DND-41 (cell line): ENCODE results near the gene AAGAB.

Experiments
- ATAC-seq: fragments of 200-7000 bp; cut with Tn5 transposase; 3 replicates; pipeline ENCODE4 v1.9.1; 2021; ENCODE audit warnings: low read depth; ENCODE audit not compliant: insufficient read depth
- DNase-seq: peaks from one replicate; pipeline ENCODE4 v3.0.0-alpha.2; 2020
- H2AFZ ChIP-seq: 2 replicates; pipeline ENCODE4 v1.6.0; 2012; ENCODE audit warnings: low read depth, low read length
- H3K27ac ChIP-seq: 2 replicates; pipeline ENCODE4 v1.5.1; 2012; ENCODE audit warnings: low read length, inconsistent platforms
- H3K27me3 ChIP-seq: fragments of 200-600 bp; sonication (generic); 2 replicates; pipeline ENCODE4 v1.6.0; 2012; ENCODE audit warnings: low read length, mild to moderate bottlenecking, inconsistent platforms; ENCODE audit not compliant: insufficient read depth, poor library complexity
- H3K36me3 ChIP-seq: 2 replicates; pipeline ENCODE4 v1.5.1; 2012; ENCODE audit warnings: low read length, inconsistent platforms; ENCODE audit not compliant: insufficient read depth
- H3K4me1 ChIP-seq: 2 replicates; pipeline ENCODE4 v1.5.1; 2012; ENCODE audit warnings: mild to moderate bottlenecking, low read length; ENCODE audit not compliant: insufficient read depth
- H3K4me2 ChIP-seq: 2 replicates; pipeline ENCODE4 v1.6.0; 2012; ENCODE audit warnings: mild to moderate bottlenecking, moderate library complexity, low read length, inconsistent platforms; ENCODE audit not compliant: insufficient read depth
- H3K4me3 ChIP-seq, 2 experiments: fragments of 200-600 bp in 1 of 2; shearing (Covaris generic) in 1 of 2; 2 replicates each; pipeline ENCODE4 v1.5.1; 2012 to 2016; ENCODE audit warnings: inconsistent platforms in 2 of 2, low read length in 2 of 2, mild to moderate bottlenecking in 2 of 2, low read depth in 1 of 2, moderate library complexity in 1 of 2
- H3K79me2 ChIP-seq: 2 replicates; pipeline ENCODE4 v1.6.0; 2012; ENCODE audit warnings: low read length, inconsistent platforms; ENCODE audit not compliant: insufficient read depth
- H3K9ac ChIP-seq: 2 replicates; pipeline ENCODE4 v1.6.0; 2012; ENCODE audit warnings: low read depth, mild to moderate bottlenecking, inconsistent platforms, low read length, moderate library complexity
- H3K9me3 ChIP-seq: 2 replicates; pipeline ENCODE4 v1.5.1; 2012; ENCODE audit warnings: low read length, moderate library complexity, mild to moderate bottlenecking, inconsistent platforms; ENCODE audit not compliant: insufficient read depth, severe bottlenecking
- H4K20me1 ChIP-seq: 2 replicates; pipeline ENCODE4 v1.6.0; 2012; ENCODE audit warnings: low read length; ENCODE audit not compliant: insufficient read depth
- EZH2 ChIP-seq: IDR thresholded peaks from 3 replicates; pipeline ENCODE4 v1.6.1; 2012; ENCODE audit warnings: borderline replicate concordance, low read depth, mild to moderate bottlenecking, moderate library complexity, low read length, inconsistent platforms; ENCODE audit not compliant: severe bottlenecking
- TF ChIP-seq, protein P1 (sequence below): IDR thresholded peaks from 2 replicates; pipeline ENCODE4 v1.5.1; 2012; ENCODE audit warnings: borderline replicate concordance, low read length, moderate library complexity, mild to moderate bottlenecking; ENCODE audit not compliant: poor library complexity, severe bottlenecking; ENCODE audit errors: extremely low read depth

Gene AAGAB

GRCh38 chr15:67253549-67254237 is 768 bp downstream of the AAGAB start:
- peaks cover 51% of the 10 kb centered on the region for H3K79me2 ChIP-seq
- H3K27me3 ChIP-seq = peaks cover 5% of the 10 kb centered on the region
- no peaks in the 10 kb centered on the region; the same call in 1 of the 2 replicates for H4K20me1 ChIP-seq
- DNase-seq = peak; percentile 11
- no peaks in the 10 kb centered on the region for H3K36me3 ChIP-seq
- H3K4me2 ChIP-seq = peak overlapping the region; percentile 66
- ATAC-seq = no peak
- peak overlapping the region; percentile 90 for H2AFZ ChIP-seq
- no peaks in the 10 kb centered on the region for H3K9me3 ChIP-seq
- TF ChIP-seq, protein P1, sequence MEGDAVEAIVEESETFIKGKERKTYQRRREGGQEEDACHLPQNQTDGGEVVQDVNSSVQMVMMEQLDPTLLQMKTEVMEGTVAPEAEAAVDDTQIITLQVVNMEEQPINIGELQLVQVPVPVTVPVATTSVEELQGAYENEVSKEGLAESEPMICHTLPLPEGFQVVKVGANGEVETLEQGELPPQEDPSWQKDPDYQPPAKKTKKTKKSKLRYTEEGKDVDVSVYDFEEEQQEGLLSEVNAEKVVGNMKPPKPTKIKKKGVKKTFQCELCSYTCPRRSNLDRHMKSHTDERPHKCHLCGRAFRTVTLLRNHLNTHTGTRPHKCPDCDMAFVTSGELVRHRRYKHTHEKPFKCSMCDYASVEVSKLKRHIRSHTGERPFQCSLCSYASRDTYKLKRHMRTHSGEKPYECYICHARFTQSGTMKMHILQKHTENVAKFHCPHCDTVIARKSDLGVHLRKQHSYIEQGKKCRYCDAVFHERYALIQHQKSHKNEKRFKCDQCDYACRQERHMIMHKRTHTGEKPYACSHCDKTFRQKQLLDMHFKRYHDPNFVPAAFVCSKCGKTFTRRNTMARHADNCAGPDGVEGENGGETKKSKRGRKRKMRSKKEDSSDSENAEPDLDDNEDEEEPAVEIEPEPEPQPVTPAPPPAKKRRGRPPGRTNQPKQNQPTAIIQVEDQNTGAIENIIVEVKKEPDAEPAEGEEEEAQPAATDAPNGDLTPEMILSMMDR = no peak
- TF ChIP-seq EZH2 = no peak
- H3K27ac ChIP-seq = peak overlapping the region; percentile 69
- peak overlapping the region; percentile 72 to 75 for H3K4me3 ChIP-seq
- H3K9ac ChIP-seq = peak overlapping the region; percentile 68
- peaks cover 22% of the 10 kb centered on the region for H3K4me1 ChIP-seq

DNA sequence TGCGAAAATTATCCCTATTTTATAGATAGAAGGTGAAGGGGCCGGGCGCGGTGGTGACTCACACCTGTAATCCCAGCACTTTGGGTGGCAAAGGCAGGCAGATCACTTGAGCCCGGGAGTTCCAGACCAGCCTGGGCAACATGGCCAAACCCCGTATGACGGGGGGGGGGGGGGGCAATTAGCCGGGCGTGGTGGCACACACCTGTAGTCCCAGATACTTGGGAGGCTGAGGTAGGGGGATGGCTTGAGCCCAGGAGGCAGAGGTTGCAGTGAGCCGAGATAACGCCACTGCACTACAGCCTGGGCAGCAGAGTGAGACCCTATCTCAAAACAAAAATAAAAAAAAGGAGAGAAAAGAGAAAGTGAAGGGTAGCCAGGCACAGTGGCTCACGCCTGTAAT is 1.4 kb downstream of the AAGAB start:
- Histone ChIP-seq H3K27ac (no peak overlapping the region), H3K27me3 (peaks cover 5% of the 10 kb centered on the region), H3K4me1 (peaks cover 22% of the 10 kb centered on the region), H2AFZ (no peak overlapping the region), H3K9ac (peak overlapping the region; percentile 68), H3K79me2 (peaks cover 57% of the 10 kb centered on the region), H4K20me1 (no peaks in the 10 kb centered on the region; the same call in 1 of the 2 replicates), H3K36me3 (no peaks in the 10 kb centered on the region), H3K4me2 (peak overlapping the region; percentile 66), H3K4me3 (peak overlapping the region in 1 of 2 experiments; percentile 75; a peak in 3 of 4 replicates), H3K9me3 (no peaks in the 10 kb centered on the region)
- no peak for TF ChIP-seq EZH2
- TF ChIP-seq, protein P1 = no peak
- ATAC-seq (no peak), DNase-seq (no peak)

DNA sequence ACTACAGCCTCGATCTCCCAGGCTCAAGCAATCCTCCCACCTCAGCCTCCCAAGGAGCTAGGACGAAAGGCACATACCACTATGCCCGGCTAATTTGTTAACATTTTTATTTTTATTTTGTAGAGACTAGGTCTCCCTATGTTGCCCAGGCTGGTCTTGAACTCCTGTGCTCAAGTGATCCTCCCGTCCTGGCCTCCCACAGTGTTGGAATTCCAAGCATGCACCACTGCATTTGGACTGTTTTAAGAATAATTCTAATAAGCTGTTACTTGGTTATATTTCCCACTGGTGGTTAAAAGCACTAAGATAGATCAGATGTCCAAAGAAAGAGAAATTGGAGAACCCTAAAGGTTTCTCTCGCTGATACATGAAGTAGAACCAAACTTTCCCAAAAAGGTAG is 3.1 kb downstream of the AAGAB start:
- TF ChIP-seq, protein P1 = no peak
- TF ChIP-seq EZH2 = no peak
- Histone ChIP-seq H3K4me3 (no peak overlapping the region), H3K9me3 (no peaks in the 10 kb centered on the region), H3K4me2 (no peak overlapping the region), H3K36me3 (peaks cover 3% of the 10 kb centered on the region; the same call in 1 of the 2 replicates), H3K9ac (no peak overlapping the region), H3K27ac (no peak overlapping the region), H3K79me2 (peaks cover 69% of the 10 kb centered on the region), H4K20me1 (no peaks in the 10 kb centered on the region; the same call in 1 of the 2 replicates), H3K27me3 (peaks cover 5% of the 10 kb centered on the region), H2AFZ (no peak overlapping the region), H3K4me1 (peaks cover 22% of the 10 kb centered on the region)
- no peak for DNase-seq
- no peak for ATAC-seq
